K562 (cell line): ENCODE results near the gene SSR2. TPM values are rescaled to one million over a fixed set of nuclear protein-coding genes. Genes with fewer than 3 reads are reported as not detected.

ENCODE experiments used
- ATAC-seq: fragments of 200-7000 bp; cut with Tn5 transposase; 3 replicates; pipeline ENCODE4 v1.9.1; 2020; ENCODE audit warnings: moderate library complexity
- BruUV-seq: library from RNA; stranded (reverse); fragments of 400-500 nt; replicated peaks from 2 replicates; lab custom pipeline; 2021; lab: Mats Ljungman, UMichigan
- CTCF ChIA-PET: fragments of 300-600 bp; formaldehyde crosslinking; extraction: SDS; loops from one replicate; lab custom pipeline; 2021; ENCODE audit warnings: low intra/inter-chr PET ratio; lab: Yijun Ruan, JAX
- POLR2A ChIA-PET: fragments of 300-600, 350-650 bp; sonication (Branson Sonifier 250); formaldehyde crosslinking; extraction: SDS; loops from one replicate; lab custom pipeline; 2021; ENCODE audit warnings: antibody characterized with exemption, inconsistent platforms; lab: Yijun Ruan, JAX
- DNase-seq, 4 experiments: peaks; one replicate each; pipeline versions ENCODE4 v3.0.0 to v3.0.0-alpha.2; 2011 to 2018; ENCODE audit warnings: low spot score in 3 of 4, mixed read lengths in 3 of 4; ENCODE audit errors: extremely low read depth in 1 of 4
- FAIRE-seq: peaks from 2 replicates; lab custom pipeline; 2011; peaks lifted over from hg19 to GRCh38; lab: Jason Lieb, UNC
- H2AFZ ChIP-seq: 2 replicates; pipeline ENCODE4 v1.6.0; 2011; ENCODE audit warnings: low read depth, low read length, control low read depth, inconsistent platforms
- H3K27ac ChIP-seq: fragments of 200-600 bp; 3 replicates; pipeline ENCODE4 v1.8.0; 2011; ENCODE audit warnings: low read depth, mild to moderate bottlenecking, control low read depth, inconsistent platforms, low read length, moderate library complexity, mixed read lengths; ENCODE audit errors: extremely low read depth
- H3K27me3 ChIP-seq, 2 experiments: fragments of 300-600 bp in 1 of 2; 2 replicates in 1 of 2; 3 replicates in 1 of 2; pipeline versions ENCODE4 v1.6.0 to v1.8.0; 2011; ENCODE audit warnings: inconsistent platforms in 2 of 2, low read length in 2 of 2, mild to moderate bottlenecking in 1 of 2, mixed read lengths in 1 of 2, moderate library complexity in 1 of 2; ENCODE audit not compliant: control insufficient read depth in 2 of 2, insufficient read depth in 2 of 2
- H3K36me3 ChIP-seq: fragments of 300-600 bp; 3 replicates; pipeline ENCODE4 v1.8.0; 2011; ENCODE audit warnings: mild to moderate bottlenecking, low read length, inconsistent platforms; ENCODE audit not compliant: control insufficient read depth, insufficient read depth
- H3K4me1 ChIP-seq, 2 experiments: fragments of 200-600 bp in 1 of 2; replicated peaks in 1 of 2; 2 replicates in 1 of 2; 3 replicates in 1 of 2; pipeline versions ENCODE4 v1.5.1 to v1.8.0; 2011; ENCODE audit warnings: inconsistent platforms in 2 of 2, low read length in 2 of 2, mild to moderate bottlenecking in 1 of 2, mixed read lengths in 1 of 2, moderate library complexity in 1 of 2; ENCODE audit not compliant: control insufficient read depth in 2 of 2, insufficient read depth in 2 of 2
- H3K4me2 ChIP-seq: 2 replicates; pipeline ENCODE4 v1.6.1; 2011; ENCODE audit warnings: low read length, control low read depth, inconsistent platforms, mixed read lengths; ENCODE audit not compliant: insufficient read depth
- H3K4me3 ChIP-seq: fragments of 200-600 bp; sonication (generic), shearing (Covaris generic); 2 replicates; pipeline ENCODE4 v1.5.1; 2016; ENCODE audit warnings: control low read depth, inconsistent platforms
- H3K79me2 ChIP-seq: fragments of 200-600 bp; 3 replicates; pipeline ENCODE4 v1.8.0; 2011; ENCODE audit warnings: low read length, inconsistent platforms; ENCODE audit not compliant: control insufficient read depth, insufficient read depth
- H3K9ac ChIP-seq, 2 experiments: 2 replicates each; pipeline versions ENCODE4 v1.6.0 to v1.6.1; 2011; ENCODE audit warnings: low read depth in 2 of 2, low read length in 2 of 2, control low read depth in 1 of 2, inconsistent platforms in 1 of 2, mild to moderate bottlenecking in 1 of 2, mixed read lengths in 1 of 2; ENCODE audit not compliant: insufficient read depth in 1 of 2
- H3K9me1 ChIP-seq: one replicate; pipeline ENCODE4 v1.6.0; 2011; ENCODE audit warnings: inconsistent platforms, mild to moderate bottlenecking, low read length, moderate library complexity; ENCODE audit not compliant: control insufficient read depth, insufficient read depth
- H3K9me3 ChIP-seq: replicated peaks from 2 replicates; pipeline ENCODE4 v1.5.1; 2011; ENCODE audit warnings: low read depth, low read length, inconsistent platforms; ENCODE audit not compliant: control insufficient read depth, insufficient read depth
- H4K20me1 ChIP-seq: replicated peaks from 2 replicates; pipeline ENCODE4 v1.6.1; 2011; ENCODE audit warnings: low read length, inconsistent platforms, mixed read lengths; ENCODE audit not compliant: control insufficient read depth, insufficient read depth
- CC2D1A ChIP-seq: fragments of 450-650 bp; IDR thresholded peaks from 2 replicates; pipeline ENCODE4 v1.6.1; 2017; ENCODE audit warnings: mild to moderate bottlenecking
- CTBP1 ChIP-seq: fragments of 450-650 bp; IDR thresholded peaks from 2 replicates; pipeline ENCODE4 v1.6.1; 2016; ENCODE audit warnings: borderline replicate concordance
- FOSL1 ChIP-seq: fragments of 200-800 bp; sonication (Bioruptor generic); conservative IDR thresholded peaks from 2 replicates; pipeline ENCODE4 v1.6.1; 2016; ENCODE audit warnings: missing genetic modification characterization, missing compliant biosample characterization
- GTF2F1 ChIP-seq: IDR thresholded peaks from 2 replicates; pipeline ENCODE4 v1.6.1; 2011; ENCODE audit warnings: low read depth, low read length, improper control_type of control experiment
- POLR2H ChIP-seq: IDR thresholded peaks from 2 replicates; pipeline ENCODE4 v1.6.1; 2016; ENCODE audit warnings: missing genetic modification characterization, low read depth, mild to moderate bottlenecking, control low read depth, missing compliant biosample characterization, moderate library complexity
- SIN3A ChIP-seq, 2 experiments: fragments of 150-350 bp in 1 of 2; IDR thresholded peaks; 2 replicates each; pipeline ENCODE4 v1.6.1; 2011 to 2016; ENCODE audit warnings: borderline replicate concordance in 2 of 2, low read depth in 2 of 2, low read length in 2 of 2, mild to moderate bottlenecking in 2 of 2, moderate library complexity in 2 of 2; ENCODE audit not compliant: control insufficient read depth in 1 of 2
- SMARCA5 ChIP-seq: fragments of 450-650 bp; IDR thresholded peaks from 2 replicates; pipeline ENCODE4 v1.6.1; 2016
- SRSF1 ChIP-seq: fragments of 200-400 bp; formaldehyde crosslinking; IDR thresholded peaks from 2 replicates; pipeline ENCODE4 v1.6.1; 2017; ENCODE audit warnings: mild to moderate bottlenecking, low read depth, low read length, moderate library complexity
- SRSF7 ChIP-seq: fragments of 200-400 bp; formaldehyde crosslinking; optimal IDR thresholded peaks from 2 replicates; pipeline ENCODE3; 2017; ENCODE audit warnings: mild to moderate bottlenecking, low read depth, low read length
- XRCC5 ChIP-seq: fragments of 200-400 bp; formaldehyde crosslinking; IDR thresholded peaks from 2 replicates; pipeline ENCODE4 v1.6.1; 2017; ENCODE audit warnings: low read depth, mild to moderate bottlenecking, low read length
- ZBTB33 ChIP-seq: sonication (generic); formaldehyde crosslinking; IDR thresholded peaks from 2 replicates; pipeline ENCODE4 v1.8.1; 2023; ENCODE audit warnings: mild to moderate bottlenecking, missing genetic modification reagents
- ZNF121 ChIP-seq: sonication (generic); formaldehyde crosslinking; conservative IDR thresholded peaks from 2 replicates; pipeline ENCODE4 v1.8.0; 2022; ENCODE audit warnings: missing genetic modification reagents
- WGBS: fragments of 100-300 bp; shearing (Covaris generic); methylation state at CpG from one replicate; pipeline ENCODE4 v1.1.6; 2016; ENCODE audit warnings: low coverage, mixed read lengths; ENCODE audit not compliant: insufficient coverage; ENCODE audit errors: missing lambda C conversion rate; 5-methylcytosine and 5-hydroxymethylcytosine counted together
- in situ Hi-C: fragments of 300-500 bp; cut with MboI; formaldehyde crosslinking; loops from 4 replicates; pipeline ENCODE4 v1.15.0; 2018; ENCODE audit warnings: inconsistent platforms, mixed read lengths
- intact Hi-C: fragments of 100-400 bp; cut with micrococcal nuclease; formaldehyde crosslinking; loops from 2 replicates; pipeline ENCODE4 v1.14.2; 2022
- polyA plus RNA-seq, 8 experiments: library from polyadenylated mRNA; depleted of rRNA in 4 of 8; stranded (reverse) in 5 of 8; unstranded in 3 of 8; fragments of >200 nt; fragmentation: Nextera tagmentation in 2 of 8; fragmentation: Illumina TruSeq in 1 of 8; extraction: Ambion mirVana in 2 of 8; extraction: Trizol in 1 of 8; gene quantifications; 2 replicates each; pipeline versions ENCODE4 v1.2.1 to v1.2.3, GENCODE V29; 2011 to 2014; ENCODE audit warnings: inconsistent platforms in 1 of 8, missing spikeins in 1 of 8
- total RNA-seq, 7 experiments: library from RNA; depleted of rRNA in 6 of 7; stranded (reverse); fragments of >200 nt in 6 of 7; fragmentation: Illumina TruSeq in 2 of 7; extraction: Trizol in 2 of 7; gene quantifications; 2 replicates each; pipeline versions ENCODE4 v1.2.1 to v1.2.3, GENCODE V29; 2011 to 2021; ENCODE audit warnings: low replicate concordance in 1 of 7
- TF ChIP-seq, protein P1 (sequence below): sonication (generic); formaldehyde crosslinking; IDR thresholded peaks from 2 replicates; pipeline ENCODE4 v1.8.0; 2022; ENCODE audit warnings: mild to moderate bottlenecking, missing genetic modification reagents

The SSR2 gene
- total and polyA plus RNA-seq, 9 of the 15 experiments (the other 6 are each of a cell fraction or from before 2014, with no cell fraction given), result 161 to 411 (median 240) TPM

DNA sequence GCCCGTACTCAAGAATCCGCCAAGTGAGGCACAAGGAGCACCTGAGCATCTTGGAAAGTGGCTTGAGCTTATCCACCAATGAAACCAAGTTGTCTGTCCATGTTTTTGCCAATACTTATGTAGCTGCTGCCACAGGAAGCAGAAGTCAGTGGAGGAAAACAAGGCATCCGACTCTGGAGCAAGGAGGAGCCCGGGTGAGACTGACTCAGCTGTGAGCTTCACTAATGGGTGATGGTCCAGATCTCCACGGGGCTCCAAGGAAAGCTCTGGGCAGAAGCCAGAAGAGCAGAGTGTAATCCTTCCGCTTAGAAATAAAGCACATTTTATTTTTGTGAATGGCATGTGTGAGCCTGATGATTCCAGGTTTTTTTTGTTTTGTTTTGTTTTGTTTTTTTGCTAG lies 12.3 kb upstream of the SSR2 start:
- ChIA-PET POLR2A (interaction anchor here (1.7 to 1.8 kb wide), 2 partner anchors 9 to 12 kb away, joined by 4 to 6 read pairs; partner anchors contain the start of gene SSR2), CTCF (no interaction called here)
- no peaks in the 10 kb centered on the region for H3K9me1 ChIP-seq
- H4K20me1 ChIP-seq, result no peaks in the 10 kb centered on the region
- no peak overlapping the region for H3K9ac ChIP-seq
- TF ChIP-seq POLR2H (tag) (no peak), ZBTB33 (no peak), SRSF7 (no peak), CTBP1 (no peak), XRCC5 (no peak), SRSF1 (no peak), SIN3A (IDR thresholded peaks at IDR 0.05; ENCODE audit: borderline replicate concordance in 2 of 2, control insufficient read depth in 1 of 2, low read depth in 2 of 2, low read length in 2 of 2) (no peak), ZNF121 (no peak), FOSL1 (tag) (no peak), SMARCA5 (no peak), GTF2F1 (no peak), CC2D1A (no peak)
- TF ChIP-seq, protein P1, sequence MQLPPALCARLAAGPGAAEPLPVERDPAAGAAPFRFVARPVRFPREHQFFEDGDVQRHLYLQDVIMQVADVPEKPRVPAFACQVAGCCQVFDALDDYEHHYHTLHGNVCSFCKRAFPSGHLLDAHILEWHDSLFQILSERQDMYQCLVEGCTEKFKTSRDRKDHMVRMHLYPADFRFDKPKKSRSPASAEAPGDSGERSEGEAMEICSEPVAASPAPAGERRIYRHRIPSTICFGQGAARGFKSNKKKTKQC (CRISPR knock-in tag), result no peak
- no peak overlapping the region for H2AFZ ChIP-seq
- H3K79me2 ChIP-seq, result no peaks in the 10 kb centered on the region
- H3K36me3 ChIP-seq, result peaks cover 20% of the 10 kb centered on the region; the same call in 1 of the 3 replicates
- no peak for DNase-seq
- no peak for FAIRE-seq
- no peaks in the 10 kb centered on the region for H3K27me3 ChIP-seq
- peak; percentile 55 for ATAC-seq
- no peaks in the 10 kb centered on the region; a peak in 1 of 5 replicates for H3K4me1 ChIP-seq
- 51% methylated on average over 6 of the region's 6 CpGs for WGBS
- no TSS peak for BruUV-seq
- H3K27ac ChIP-seq, result no peak overlapping the region
- no peak overlapping the region for H3K4me3 ChIP-seq
- H3K4me2 ChIP-seq, result no peak overlapping the region
- no peaks in the 10 kb centered on the region for H3K9me3 ChIP-seq
- in situ Hi-C loops (no loop called here), intact Hi-C loops (no loop called here)
